ENCODE measurements around the gene PHYHD1. TPM values are rescaled to one million over a fixed set of nuclear protein-coding genes. Genes with fewer than 3 reads are reported as not detected.

Gene PHYHD1
- polyA plus RNA-seq, 1 of the 3 experiments (the other 2 are of a cell fraction), result not detected

- CTCF ChIA-PET, result no interaction called here
- Histone ChIP-seq H3K4me3 (ENCODE audit: low read depth in 2 of 2, low read length in 1 of 2) (peak overlapping the region; percentile 79 to 99), H3K79me2 (ENCODE audit: insufficient read depth) (peaks cover 40% of the 10 kb centered on the region), H4K20me1 (ENCODE audit: insufficient read depth) (no peaks in the 10 kb centered on the region), H3K4me1 (ENCODE audit: control insufficient read depth in 1 of 2, insufficient read depth in 2 of 2, low read depth in 1 of 2, low read length in 1 of 2) (peaks cover 0 to 10% of the 10 kb centered on the region in 2 experiments; a peak in 2 of 4 replicates), H3K9me3 (no peaks in the 10 kb centered on the region), H3K9me2 (no peaks in the 10 kb centered on the region), H3F3A (replicated peaks; ENCODE audit: insufficient read depth) (peaks cover 16% of the 10 kb centered on the region), H3K27ac (ENCODE audit: low read depth in 2 of 2, low read length in 1 of 2) (peak overlapping the region; percentile 72 to 94; a peak in 3 of 4 replicates), H3K36me3 (replicated peaks in 1 of 2; ENCODE audit: control insufficient read depth in 1 of 2, insufficient read depth in 2 of 2, low read length in 1 of 2) (peaks cover 14 to 20% of the 10 kb centered on the region in 2 experiments), H3K27me3 (ENCODE audit: insufficient read depth) (no peaks in the 10 kb centered on the region), H2AFZ (ENCODE audit: low read depth) (peak overlapping the region; percentile 86; the same call in 1 of the 2 replicates), H3K4me2 (peak overlapping the region; percentile 99), H3K9ac (peak overlapping the region; percentile 96)
- DNase-seq, result no peak
- TF ChIP-seq RXRA (IDR thresholded peaks at IDR 0.05; ENCODE audit: borderline replicate concordance, low read depth) (no peak), RAD21 (IDR thresholded peaks at IDR 0.05; ENCODE audit: low read length) (no peak), CHD2 (IDR thresholded peaks at IDR 0.05; ENCODE audit: low read length, partially characterized antibody) (no peak), NFIC (IDR thresholded peaks at IDR 0.05; ENCODE audit: borderline replicate concordance) (no peak), NRF1 (IDR thresholded peaks at IDR 0.05; ENCODE audit: low read depth, low read length) (no peak), JUND (IDR thresholded peaks at IDR 0.05) (no peak), TEAD4 (IDR thresholded peaks at IDR 0.05; ENCODE audit: borderline replicate concordance, insufficient read depth) (no peak), ZBTB33 (IDR thresholded peaks at IDR 0.05; ENCODE audit: borderline replicate concordance, low read depth) (no peak), CTCF (IDR thresholded peaks at IDR 0.05) (no peak), MXI1 (IDR thresholded peaks at IDR 0.05; ENCODE audit: low read depth, low read length) (no peak), RFX5 (IDR thresholded peaks at IDR 0.05; ENCODE audit: low read length) (no peak), GABPA (IDR thresholded peaks at IDR 0.05; ENCODE audit: low read depth) (no peak), FOSL2 (IDR thresholded peaks at IDR 0.05; ENCODE audit: borderline replicate concordance, low read depth) (no peak), SMC3 (IDR thresholded peaks at IDR 0.05; ENCODE audit: low read depth, low read length) (no peak), SIN3A (IDR thresholded peaks at IDR 0.05; ENCODE audit: borderline replicate concordance, low read depth, low read length) (no peak), EP300 (IDR thresholded peaks at IDR 0.05; ENCODE audit: borderline replicate concordance in 1 of 2, low read depth in 1 of 2, low read length in 1 of 2) (no peak), YY1 (IDR thresholded peaks at IDR 0.05; ENCODE audit: low read depth) (no peak), ELF1 (IDR thresholded peaks at IDR 0.05) (no peak)
- 62% methylated on average over 9 of the region's 30 CpGs for WGBS (ENCODE audit: low lambda C conversion rate)
- POLR2A ChIA-PET, result no interaction called here
These were observed 25.9 kb downstream of the PHYHD1 start for GRCh38 chr9:128946571-128947276.

Data from SK-N-SH (cell line).